ENCODE data around the gene FIBCD1.

DNA sequence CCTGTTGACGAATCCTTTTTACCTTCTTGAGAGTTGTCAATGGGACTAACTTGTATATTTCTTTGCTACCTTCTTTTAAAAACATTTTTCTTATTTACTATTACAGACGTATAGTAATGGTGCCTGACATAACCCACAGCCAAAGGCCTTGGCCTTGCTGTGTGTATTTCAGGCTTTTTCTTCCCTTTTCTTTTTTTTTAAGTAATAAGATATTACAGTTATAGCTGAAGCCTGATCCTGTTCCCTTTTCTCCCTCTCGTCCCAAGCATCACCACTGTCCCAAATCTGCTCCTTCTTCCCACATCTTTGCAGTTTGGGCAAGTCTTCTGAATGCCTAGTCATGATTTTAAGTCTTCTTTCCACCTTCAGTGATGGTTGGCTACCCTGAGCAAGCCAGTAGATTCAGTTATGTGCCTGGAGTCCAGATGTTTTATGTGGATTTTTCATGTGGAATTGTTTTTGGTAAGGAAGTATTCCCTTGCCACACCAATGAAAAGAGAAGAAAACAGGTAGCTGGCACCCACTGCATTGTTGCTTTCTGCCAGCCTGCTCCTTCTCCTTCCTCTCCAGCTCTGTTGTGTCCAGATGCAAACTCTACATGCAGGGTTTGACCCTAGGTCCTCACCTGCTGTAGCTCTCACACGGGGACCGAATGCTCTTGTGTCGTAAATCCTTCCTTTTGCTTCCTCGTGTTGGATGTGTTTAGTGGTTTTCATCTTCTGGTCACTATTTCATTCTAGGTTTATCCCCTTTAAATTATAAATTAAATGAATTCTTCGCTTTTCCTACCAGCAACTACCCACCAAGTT lies 77.5 kb downstream of the FIBCD1 start:
- TF ChIP-seq, protein P1, sequence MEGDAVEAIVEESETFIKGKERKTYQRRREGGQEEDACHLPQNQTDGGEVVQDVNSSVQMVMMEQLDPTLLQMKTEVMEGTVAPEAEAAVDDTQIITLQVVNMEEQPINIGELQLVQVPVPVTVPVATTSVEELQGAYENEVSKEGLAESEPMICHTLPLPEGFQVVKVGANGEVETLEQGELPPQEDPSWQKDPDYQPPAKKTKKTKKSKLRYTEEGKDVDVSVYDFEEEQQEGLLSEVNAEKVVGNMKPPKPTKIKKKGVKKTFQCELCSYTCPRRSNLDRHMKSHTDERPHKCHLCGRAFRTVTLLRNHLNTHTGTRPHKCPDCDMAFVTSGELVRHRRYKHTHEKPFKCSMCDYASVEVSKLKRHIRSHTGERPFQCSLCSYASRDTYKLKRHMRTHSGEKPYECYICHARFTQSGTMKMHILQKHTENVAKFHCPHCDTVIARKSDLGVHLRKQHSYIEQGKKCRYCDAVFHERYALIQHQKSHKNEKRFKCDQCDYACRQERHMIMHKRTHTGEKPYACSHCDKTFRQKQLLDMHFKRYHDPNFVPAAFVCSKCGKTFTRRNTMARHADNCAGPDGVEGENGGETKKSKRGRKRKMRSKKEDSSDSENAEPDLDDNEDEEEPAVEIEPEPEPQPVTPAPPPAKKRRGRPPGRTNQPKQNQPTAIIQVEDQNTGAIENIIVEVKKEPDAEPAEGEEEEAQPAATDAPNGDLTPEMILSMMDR (IDR thresholded peaks at IDR 0.05), result no peak
- TF ChIP-seq POLR2AphosphoS5 (IDR thresholded peaks at IDR 0.05) (no peak), EP300 (IDR thresholded peaks at IDR 0.05) (no peak)
